Endodermal cell (in vitro differentiated cells): ENCODE results near the gene CSNK2A2. TPM values are rescaled to one million over a fixed set of nuclear protein-coding genes. Genes with fewer than 3 reads are reported as not detected.

Source experiments
- DNase-seq: peaks from one replicate; pipeline ENCODE4 v3.0.0-alpha.2; 2017
- H3K27ac ChIP-seq: 2 replicates; pipeline ENCODE4 v1.5.1; 2013; ENCODE audit warnings: mild to moderate bottlenecking, low read depth, low read length, moderate library complexity
- H3K27me3 ChIP-seq: 2 replicates; pipeline ENCODE4 v1.6.1; 2013; ENCODE audit warnings: mild to moderate bottlenecking, low read length, moderate library complexity; ENCODE audit not compliant: insufficient read depth, control insufficient read depth, poor library complexity, severe bottlenecking
- H3K36me3 ChIP-seq: 2 replicates; pipeline ENCODE4 v1.7.0; 2013; ENCODE audit warnings: mild to moderate bottlenecking, low read length, moderate library complexity; ENCODE audit not compliant: control insufficient read depth, insufficient read depth
- H3K4me1 ChIP-seq: one replicate; pipeline ENCODE4 v1.7.0; 2013; ENCODE audit warnings: low read length; ENCODE audit not compliant: control insufficient read depth, insufficient read depth
- H3K4me3 ChIP-seq: 2 replicates; pipeline ENCODE4 v1.5.1; 2013; ENCODE audit warnings: mild to moderate bottlenecking, low read length, moderate library complexity
- H3K9ac ChIP-seq: 2 replicates; pipeline ENCODE4 v1.6.1; 2013; ENCODE audit warnings: mild to moderate bottlenecking, low read length, moderate library complexity; ENCODE audit not compliant: poor library complexity, severe bottlenecking; ENCODE audit errors: extremely low read depth
- H3K9me3 ChIP-seq: 2 replicates; pipeline ENCODE4 v1.6.1; 2013; ENCODE audit warnings: mild to moderate bottlenecking, low read length, moderate library complexity; ENCODE audit not compliant: control insufficient read depth
- H3K27ac Mint-ChIP-seq: 2 replicates; pipeline ENCODE4 v1.8.0; 2020; ENCODE audit warnings: mixed read lengths
- H3K27me3 Mint-ChIP-seq: 2 replicates; pipeline ENCODE4 v1.8.0; 2021; ENCODE audit warnings: mild to moderate bottlenecking, mixed read lengths; ENCODE audit not compliant: insufficient read depth
- H3K36me3 Mint-ChIP-seq: 2 replicates; pipeline ENCODE4 v1.8.0; 2020; ENCODE audit warnings: low read depth, mixed read lengths
- H3K4me1 Mint-ChIP-seq: 2 replicates; pipeline ENCODE4 v1.8.0; 2020; ENCODE audit warnings: mixed read lengths
- H3K4me3 Mint-ChIP-seq: 2 replicates; pipeline ENCODE4 v1.8.0; 2020; ENCODE audit warnings: mild to moderate bottlenecking, moderate library complexity, mixed read lengths
- H3K9me3 Mint-ChIP-seq: 2 replicates; pipeline ENCODE4 v1.8.0; 2020; ENCODE audit warnings: mild to moderate bottlenecking, mixed read lengths
- CTCF ChIP-seq: fragments of 200-600 bp; sonication (generic); conservative IDR thresholded peaks from 2 replicates; pipeline ENCODE4 v1.5.0; 2021; ENCODE audit warnings: antibody characterized with exemption, mild to moderate bottlenecking
- WGBS, 2 experiments: methylation state at CpG; one replicate each; pipeline versions ENCODE4 v1.1.5 to v1.1.7; 2013; ENCODE audit warnings: missing lambda C conversion rate in 2 of 2, mixed read lengths in 1 of 2; ENCODE audit not compliant: insufficient coverage in 1 of 2, insufficient read length in 1 of 2; 5-methylcytosine and 5-hydroxymethylcytosine counted together
- total RNA-seq, 2 donors: library from RNA; stranded (reverse); fragmentation: NEBNext Ultra II Directional in 1 of 2; extraction: Animal tissue kit (Norgen Biotek cat#: 25700) in 1 of 2; gene quantifications; 2 replicates in 1 of 2; 3 replicates in 1 of 2; pipeline ENCODE4 v1.2.1, GENCODE V29; 2021

Gene CSNK2A2
- total RNA-seq, 2 donors from 2014 or later, result 114 to 121 TPM

- H3K27me3 Mint-ChIP-seq, result peaks cover 22% of the 10 kb centered on the region
- H3K27ac ChIP-seq, result no peak overlapping the region
- no peaks in the 10 kb centered on the region for H3K27me3 ChIP-seq
- WGBS, 2 experiments, result 72 to 78% methylated on average over 6 to 9 of the region's 10 CpGs
- no peak overlapping the region for H3K9ac ChIP-seq
- no peaks in the 10 kb centered on the region for H3K9me3 Mint-ChIP-seq
- DNase-seq, result no peak
- no peaks in the 10 kb centered on the region for H3K4me1 ChIP-seq
- H3K27ac Mint-ChIP-seq, result no peak overlapping the region
- H3K4me3 ChIP-seq, result no peak overlapping the region
- no peaks in the 10 kb centered on the region for H3K36me3 ChIP-seq
- H3K36me3 Mint-ChIP-seq, result no peaks in the 10 kb centered on the region
- TF ChIP-seq CTCF, result no peak
- H3K4me3 Mint-ChIP-seq, result no peak overlapping the region
- H3K4me1 Mint-ChIP-seq, result peaks cover 10% of the 10 kb centered on the region
- H3K9me3 ChIP-seq, result no peaks in the 10 kb centered on the region
These were observed 37.1 kb upstream of the CSNK2A2 start for GRCh38 chr16:58234831-58235595.

- DNase-seq, result no peak
- no peaks in the 10 kb centered on the region for H3K36me3 Mint-ChIP-seq
- 78% methylated on average over 5 of the region's 8 CpGs; no CpG with 5 or more reads in 1 of the 2 experiments for WGBS, 2 experiments
- Histone ChIP-seq H3K27me3 (no peaks in the 10 kb centered on the region), H3K9ac (no peak overlapping the region), H3K36me3 (no peaks in the 10 kb centered on the region), H3K9me3 (no peaks in the 10 kb centered on the region), H3K27ac (no peak overlapping the region), H3K4me3 (no peak overlapping the region), H3K4me1 (no peaks in the 10 kb centered on the region)
- H3K9me3 Mint-ChIP-seq, result no peaks in the 10 kb centered on the region
- peaks cover 21% of the 10 kb centered on the region for H3K27me3 Mint-ChIP-seq
- no peak for TF ChIP-seq CTCF
- no peak overlapping the region for H3K4me3 Mint-ChIP-seq
- no peak overlapping the region for H3K27ac Mint-ChIP-seq
- H3K4me1 Mint-ChIP-seq, result peaks cover 3% of the 10 kb centered on the region
These were observed 32.4 kb upstream of the CSNK2A2 start for GRCh38 chr16:58230259-58230658.

DNA sequence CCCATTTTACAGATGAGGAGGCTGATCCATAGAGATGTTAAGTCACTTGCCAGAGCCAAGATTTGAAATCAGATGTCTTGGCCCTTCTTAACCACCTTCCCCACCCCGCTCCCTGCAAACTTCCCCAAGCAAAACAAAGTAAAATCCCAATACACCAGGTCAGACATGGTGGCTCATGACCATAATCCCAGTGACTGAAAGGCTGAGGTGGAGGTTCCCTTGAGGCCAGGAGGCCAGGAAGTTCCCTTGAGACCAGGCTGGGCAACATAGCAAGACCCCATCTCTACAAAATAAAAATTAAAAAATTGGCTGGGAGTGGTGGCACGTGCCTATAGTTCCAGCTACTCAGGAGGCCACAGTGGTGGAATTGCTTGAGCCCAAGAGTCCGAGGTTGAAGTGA, 28.9 kb upstream of the CSNK2A2 start:
- Histone ChIP-seq H3K27me3 (no peaks in the 10 kb centered on the region), H3K9me3 (no peaks in the 10 kb centered on the region), H3K27ac (no peak overlapping the region), H3K4me3 (no peak overlapping the region), H3K4me1 (no peaks in the 10 kb centered on the region), H3K9ac (no peak overlapping the region), H3K36me3 (no peaks in the 10 kb centered on the region)
- peaks cover 8% of the 10 kb centered on the region for H3K27me3 Mint-ChIP-seq
- no peaks in the 10 kb centered on the region for H3K36me3 Mint-ChIP-seq
- DNase-seq, result no peak
- 82 to 92% methylated on average over 2 to 3 of the region's 3 CpGs for WGBS, 2 experiments
- no peaks in the 10 kb centered on the region for H3K9me3 Mint-ChIP-seq
- H3K4me3 Mint-ChIP-seq, result no peak overlapping the region
- H3K4me1 Mint-ChIP-seq, result peaks cover 8% of the 10 kb centered on the region
- H3K27ac Mint-ChIP-seq, result no peak overlapping the region
- TF ChIP-seq CTCF, result no peak
